ENCODE data around the gene INPP5D.

INPP5D gene

DNA sequence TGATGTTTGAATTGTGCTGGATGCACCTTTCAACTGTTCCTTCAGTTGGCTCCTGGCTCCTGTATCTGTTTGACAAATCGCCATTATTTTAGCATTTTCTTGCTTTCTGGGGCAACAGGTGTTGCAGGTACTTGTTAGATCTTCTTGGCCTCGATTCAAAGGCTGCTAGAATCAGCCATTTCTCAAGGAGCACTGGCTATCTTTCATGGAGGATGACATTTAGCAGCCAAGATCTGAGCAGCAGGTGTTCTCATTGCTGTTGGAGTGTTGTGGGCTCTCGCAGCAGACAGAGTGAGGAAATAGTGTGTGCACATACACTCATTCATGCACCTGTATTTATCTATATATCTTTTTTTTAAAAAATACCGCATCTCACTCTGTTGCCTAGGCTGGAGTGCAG is 52.2 kb downstream of the INPP5D start:
- Histone ChIP-seq H3K27ac (no peak overlapping the region), H3K9me3 (no peaks in the 10 kb centered on the region), H3K36me3 (peaks cover 47% of the 10 kb centered on the region), H3K4me2 (peak overlapping the region; percentile 39; the same call in 1 of the 2 replicates), H3K4me3 (no peak overlapping the region), H3K27me3 (no peaks in the 10 kb centered on the region), H3K9ac (no peak overlapping the region), H4K20me1 (peaks cover 100% of the 10 kb centered on the region), H3K4me1 (peaks cover 67% of the 10 kb centered on the region)
- TF ChIP-seq Cebpa-rat (IDR thresholded peaks at IDR 0.05), result no peak

DNA sequence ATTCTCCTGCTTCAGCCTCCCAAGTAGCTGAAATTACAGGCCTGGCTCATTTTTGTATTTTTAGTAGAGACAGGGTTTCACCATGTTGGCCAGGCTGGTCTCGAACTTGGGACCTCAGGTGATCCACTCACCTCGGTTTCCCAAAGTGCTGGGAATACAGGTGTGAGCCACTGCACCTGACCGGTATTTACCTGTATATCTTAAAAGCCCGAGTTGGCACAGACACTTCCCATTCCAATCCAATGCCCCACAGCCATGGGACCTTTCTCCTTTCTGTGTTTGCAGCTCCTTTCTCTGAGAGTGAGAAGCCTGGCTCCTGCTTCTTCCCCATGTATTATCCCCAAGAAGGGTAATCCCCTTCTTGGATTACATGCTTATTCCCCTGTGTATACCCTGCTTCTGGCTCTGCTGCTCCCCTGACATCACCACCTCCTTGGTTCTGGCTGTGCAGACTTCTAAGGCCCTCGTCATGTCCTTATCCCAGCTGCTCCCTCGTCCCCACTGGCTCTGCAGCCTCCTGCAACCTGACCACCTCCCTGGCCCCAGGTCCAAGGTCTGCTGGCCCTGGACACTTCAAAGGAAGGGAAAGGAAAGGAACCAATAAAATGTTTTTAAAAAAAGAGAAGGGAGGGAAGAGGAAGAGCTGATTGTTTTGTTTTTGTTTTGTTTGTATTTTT is 52.8 kb downstream of the INPP5D start:
- Histone ChIP-seq H3K27me3 (no peaks in the 10 kb centered on the region), H3K4me2 (peak overlapping the region; percentile 39), H3K27ac (no peak overlapping the region), H4K20me1 (peaks cover 100% of the 10 kb centered on the region), H3K4me1 (peaks cover 62% of the 10 kb centered on the region), H3K36me3 (peaks cover 47% of the 10 kb centered on the region), H3K4me3 (no peak overlapping the region), H3K9me3 (no peaks in the 10 kb centered on the region), H3K9ac (no peak overlapping the region)
- TF ChIP-seq Cebpa-rat (IDR thresholded peaks at IDR 0.05), result no peak

DNA sequence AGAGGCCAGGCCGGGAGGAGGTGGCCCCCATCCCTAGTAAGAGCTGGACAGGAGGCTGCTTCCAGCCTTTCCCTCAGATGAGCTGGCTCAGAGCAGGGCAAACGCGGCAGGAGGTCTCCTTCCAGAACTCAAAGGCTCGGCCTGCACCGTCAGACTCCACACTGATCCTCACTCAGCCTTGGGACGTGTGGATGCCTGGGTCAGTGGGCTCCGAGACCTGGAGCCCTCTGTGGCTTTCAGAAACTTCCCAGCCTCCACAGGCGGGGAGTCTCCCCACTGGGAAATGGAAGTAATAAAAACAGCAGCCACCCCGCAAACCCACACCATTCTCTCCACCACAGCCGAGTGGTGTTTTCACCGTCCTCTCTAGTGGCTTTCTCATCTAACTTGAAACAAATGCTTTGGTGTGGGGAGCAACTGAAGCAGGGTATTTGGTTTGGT is 54.3 kb downstream of the INPP5D start:
- peaks cover 48% of the 10 kb centered on the region for H3K36me3 ChIP-seq
- H3K27ac ChIP-seq, result peak overlapping the region; percentile 33
- H3K4me3 ChIP-seq, result no peak overlapping the region
- peaks cover 100% of the 10 kb centered on the region for H4K20me1 ChIP-seq
- H3K9ac ChIP-seq, result 0 out of 2 replicates have a peak overlapping the region, but pooled peaks have one; percentile 8
- no peak for TF ChIP-seq Cebpa-rat (IDR thresholded peaks at IDR 0.05)
- peak overlapping the region; percentile 50 for H3K4me2 ChIP-seq
- no peaks in the 10 kb centered on the region for H3K27me3 ChIP-seq
- H3K9me3 ChIP-seq, result no peaks in the 10 kb centered on the region
- peaks cover 53% of the 10 kb centered on the region for H3K4me1 ChIP-seq

DNA sequence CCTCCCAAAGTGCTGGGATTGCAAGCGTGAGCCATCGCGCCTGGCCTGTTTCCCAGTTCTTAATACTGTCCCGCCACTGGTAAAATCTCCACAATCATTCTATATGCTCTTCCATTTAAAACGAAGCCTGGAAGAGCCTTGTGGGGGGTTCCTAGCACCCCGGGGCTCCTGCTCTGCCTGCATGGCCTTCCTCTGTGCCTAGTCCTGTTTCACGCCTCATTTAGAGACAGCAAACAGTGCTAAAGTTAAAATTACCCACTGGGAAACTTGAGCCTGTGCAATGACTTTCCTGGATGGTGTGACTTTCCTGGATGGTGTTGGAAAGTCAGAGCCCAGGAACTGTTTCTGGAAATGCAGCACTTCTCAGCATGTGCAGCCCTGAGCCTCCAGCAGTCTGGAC is 55.0 kb downstream of the INPP5D start:
- Histone ChIP-seq H4K20me1 (peaks cover 100% of the 10 kb centered on the region), H3K4me1 (peaks cover 53% of the 10 kb centered on the region), H3K27ac (no peak overlapping the region), H3K4me3 (no peak overlapping the region), H3K27me3 (no peaks in the 10 kb centered on the region), H3K9me3 (no peaks in the 10 kb centered on the region), H3K36me3 (peaks cover 54% of the 10 kb centered on the region), H3K4me2 (no peak overlapping the region), H3K9ac (no peak overlapping the region)
- TF ChIP-seq Cebpa-rat (IDR thresholded peaks at IDR 0.05), result no peak

DNA sequence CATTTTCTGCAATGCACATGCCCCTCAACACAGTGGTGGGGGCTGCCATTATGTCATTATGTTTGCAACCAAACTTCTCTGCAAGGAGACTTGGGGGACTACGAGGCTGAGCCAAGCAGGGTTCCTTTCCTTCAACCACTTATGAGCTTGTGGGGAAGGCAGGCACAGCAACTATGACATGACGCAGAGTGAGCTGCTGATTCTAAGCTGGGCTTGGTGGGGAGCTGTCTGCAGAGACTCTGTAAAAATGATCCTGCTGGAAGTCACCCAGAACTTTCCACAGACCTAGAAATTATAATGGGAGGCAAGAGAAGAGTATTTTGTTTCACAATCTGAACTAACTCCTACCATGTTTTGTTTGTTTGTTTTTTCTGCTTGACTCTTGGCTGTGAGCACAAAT is 55.6 kb downstream of the INPP5D start:
- Histone ChIP-seq H3K4me3 (no peak overlapping the region), H3K27me3 (no peaks in the 10 kb centered on the region), H3K9ac (no peak overlapping the region), H3K4me2 (no peak overlapping the region), H3K36me3 (peaks cover 56% of the 10 kb centered on the region), H3K9me3 (no peaks in the 10 kb centered on the region), H3K4me1 (peaks cover 53% of the 10 kb centered on the region), H4K20me1 (peaks cover 100% of the 10 kb centered on the region), H3K27ac (no peak overlapping the region)
- no peak for TF ChIP-seq Cebpa-rat (IDR thresholded peaks at IDR 0.05)

DNA sequence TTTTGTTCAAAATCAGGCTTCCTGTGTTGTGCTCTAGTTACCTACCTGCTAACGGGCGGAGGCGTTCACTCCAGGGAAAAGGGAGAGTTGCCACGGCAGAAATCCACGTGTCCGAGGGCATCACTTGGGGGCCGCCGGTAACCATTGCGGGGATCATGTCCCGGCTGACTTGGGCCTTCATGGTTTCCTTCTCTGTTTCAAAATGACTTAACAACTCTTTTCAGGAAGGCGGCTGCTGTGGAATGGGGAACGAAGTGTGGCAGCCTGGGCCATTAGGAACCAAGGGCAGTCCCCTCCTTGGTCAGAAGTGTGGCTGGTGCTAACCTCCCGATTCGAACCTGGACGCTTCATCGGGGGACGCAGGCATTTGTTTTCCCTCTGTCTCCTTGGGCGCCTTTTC is 56.8 kb downstream of the INPP5D start:
- Histone ChIP-seq H4K20me1 (peaks cover 100% of the 10 kb centered on the region), H3K4me3 (no peak overlapping the region)

DNA sequence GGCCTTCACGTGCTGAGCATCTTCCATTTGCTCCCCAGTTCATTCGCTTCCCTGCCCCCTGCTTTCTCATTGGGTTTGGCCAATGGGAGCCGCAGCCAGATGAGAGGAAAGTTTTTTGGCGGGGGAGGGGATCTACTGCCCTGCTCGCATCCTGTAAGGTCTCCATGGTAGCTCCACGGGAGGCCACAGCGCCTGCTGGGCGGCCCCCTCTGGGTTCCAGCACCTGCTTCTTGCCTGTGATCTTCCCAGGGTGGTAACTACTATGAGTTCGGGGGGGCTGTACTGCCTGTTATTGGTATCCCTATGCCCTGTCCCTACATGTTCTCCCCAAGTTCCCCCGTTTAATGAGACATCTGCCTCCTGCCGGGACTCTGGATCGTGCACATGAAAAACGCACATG is 57.2 kb downstream of the INPP5D start:
- Histone ChIP-seq H3K9me3 (no peaks in the 10 kb centered on the region), H3K4me3 (no peak overlapping the region), H3K27ac (no peak overlapping the region), H3K27me3 (no peaks in the 10 kb centered on the region), H3K36me3 (peaks cover 60% of the 10 kb centered on the region), H3K4me1 (peaks cover 42% of the 10 kb centered on the region), H3K4me2 (no peak overlapping the region; the same call in 1 of the 2 replicates), H4K20me1 (peaks cover 100% of the 10 kb centered on the region), H3K9ac (no peak overlapping the region)
- no peak for TF ChIP-seq Cebpa-rat (IDR thresholded peaks at IDR 0.05)

More for the DNA sequence above, 56.8 kb downstream of the INPP5D start:
- Histone ChIP-seq H3K27ac (no peak overlapping the region), H3K4me2 (no peak overlapping the region; the same call in 1 of the 2 replicates), H3K27me3 (no peaks in the 10 kb centered on the region), H3K4me1 (peaks cover 46% of the 10 kb centered on the region), H3K9ac (no peak overlapping the region), H3K9me3 (no peaks in the 10 kb centered on the region), H3K36me3 (peaks cover 56% of the 10 kb centered on the region)
- no peak for TF ChIP-seq Cebpa-rat (IDR thresholded peaks at IDR 0.05)

DNA sequence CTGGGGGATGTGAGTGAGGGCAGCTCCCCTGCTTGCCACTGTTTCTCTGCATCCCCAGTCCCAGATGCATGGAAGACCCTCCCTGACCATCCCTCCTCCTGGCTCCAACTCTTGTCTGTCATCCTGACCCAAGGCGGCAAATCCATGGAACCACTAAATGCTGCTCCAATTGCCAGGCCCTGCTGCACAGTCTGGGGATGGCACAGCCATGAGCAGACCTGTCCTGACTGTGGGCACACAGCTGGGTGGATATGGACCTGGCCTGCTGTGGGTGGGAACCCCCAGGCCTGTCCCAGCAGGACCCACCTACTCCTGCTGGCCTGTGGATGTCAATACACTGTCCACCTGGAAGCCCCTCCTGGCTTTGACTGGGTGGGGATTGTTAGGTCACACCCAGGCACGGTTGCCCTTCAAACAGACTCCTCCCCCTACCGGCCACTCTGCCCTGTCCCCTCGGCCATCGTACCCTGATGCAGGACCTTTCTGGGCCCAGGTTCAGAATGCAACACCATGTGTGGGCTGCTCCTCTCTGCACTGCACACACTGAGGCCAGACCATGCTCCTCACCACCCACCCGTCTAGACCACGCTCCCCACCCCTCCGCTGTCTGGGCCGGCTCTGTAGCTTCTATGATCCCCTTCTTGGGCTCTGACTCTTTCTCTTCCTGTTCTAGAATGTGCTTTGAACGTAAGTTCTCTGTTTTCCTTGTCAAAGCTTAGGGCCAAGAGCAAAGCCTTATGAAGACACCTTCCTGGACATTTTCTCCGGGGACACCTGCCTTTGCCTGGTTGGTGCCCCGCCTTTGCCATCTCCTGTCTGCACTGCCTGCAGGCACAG is 57.9 kb downstream of the INPP5D start:
- no peaks in the 10 kb centered on the region for H3K9me3 ChIP-seq
- peaks cover 100% of the 10 kb centered on the region for H4K20me1 ChIP-seq
- no peak for TF ChIP-seq Cebpa-rat (IDR thresholded peaks at IDR 0.05)
- no peak overlapping the region for H3K9ac ChIP-seq
- H3K27ac ChIP-seq, result no peak overlapping the region
- H3K27me3 ChIP-seq, result no peaks in the 10 kb centered on the region
- peaks cover 35% of the 10 kb centered on the region for H3K4me1 ChIP-seq
- H3K4me2 ChIP-seq, result no peak overlapping the region
- H3K36me3 ChIP-seq, result peaks cover 67% of the 10 kb centered on the region
- no peak overlapping the region for H3K4me3 ChIP-seq

DNA sequence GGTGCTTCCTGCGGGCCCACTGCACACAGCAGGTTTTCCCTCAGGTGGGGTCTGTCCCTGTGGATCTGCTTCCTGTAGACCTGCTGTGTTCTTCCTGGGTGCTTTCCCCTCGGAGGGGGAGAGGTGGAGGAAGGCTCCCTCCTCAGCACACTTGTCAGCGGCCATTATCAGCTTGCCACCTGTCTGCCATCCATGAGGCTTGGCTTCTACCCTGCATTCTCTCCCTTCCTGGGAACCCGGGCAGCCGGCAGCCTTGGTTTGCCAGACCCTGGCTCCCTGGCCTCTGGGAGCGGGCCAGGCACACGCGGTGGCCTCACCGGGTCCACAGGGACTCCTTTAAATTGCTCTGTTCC is 58.5 kb downstream of the INPP5D start:
- H4K20me1 ChIP-seq, result peaks cover 100% of the 10 kb centered on the region

DNA sequence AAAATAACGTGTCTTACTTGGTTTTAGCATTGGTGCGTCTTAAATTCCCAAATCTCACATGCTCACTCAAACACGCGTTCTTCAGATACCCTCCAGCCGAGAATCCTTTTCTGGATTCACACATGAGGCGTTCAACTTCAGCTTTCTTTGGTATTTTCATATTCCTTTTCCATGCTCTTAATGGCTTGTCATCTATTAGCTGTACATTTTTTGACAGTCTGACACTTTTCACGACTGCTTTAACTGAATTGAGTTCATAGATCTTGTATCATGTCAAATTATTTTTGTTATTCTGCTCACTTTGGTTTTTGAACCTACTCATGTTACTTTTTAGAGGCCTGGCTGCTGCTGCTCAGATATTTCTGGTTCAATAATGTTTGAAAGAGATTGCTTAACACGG is 59.0 kb downstream of the INPP5D start:
- Histone ChIP-seq H4K20me1 (peaks cover 100% of the 10 kb centered on the region), H3K9me3 (no peaks in the 10 kb centered on the region), H3K4me1 (peaks cover 32% of the 10 kb centered on the region), H3K9ac (no peak overlapping the region), H3K4me2 (no peak overlapping the region), H3K27me3 (no peaks in the 10 kb centered on the region), H3K36me3 (peaks cover 78% of the 10 kb centered on the region), H3K27ac (no peak overlapping the region), H3K4me3 (no peak overlapping the region)
- no peak for TF ChIP-seq Cebpa-rat (IDR thresholded peaks at IDR 0.05)

More for the DNA sequence above, 58.5 kb downstream of the INPP5D start:
- TF ChIP-seq Cebpa-rat (IDR thresholded peaks at IDR 0.05), result no peak
- H3K27me3 ChIP-seq, result no peaks in the 10 kb centered on the region
- H3K9me3 ChIP-seq, result no peaks in the 10 kb centered on the region
- H3K36me3 ChIP-seq, result peaks cover 73% of the 10 kb centered on the region
- H3K4me1 ChIP-seq, result peaks cover 32% of the 10 kb centered on the region
- no peak overlapping the region for H3K4me2 ChIP-seq
- H3K27ac ChIP-seq, result no peak overlapping the region
- no peak overlapping the region for H3K4me3 ChIP-seq
- no peak overlapping the region for H3K9ac ChIP-seq
